Adrenal gland (tissue), 12 donors: ENCODE data around the gene CSAD. TPM values are rescaled to one million over a fixed set of nuclear protein-coding genes. Genes with fewer than 3 reads are reported as not detected.

Source experiments
- DNase-seq, 7 donors: peaks; one replicate each; pipeline ENCODE4 v3.0.0-alpha.2; 2019 to 2020
- H3K27ac ChIP-seq, 5 donors: fragments of 200-600 bp; sonication (generic) in 4 of 5; 1 replicate in 3 of 5; 2 replicates in 2 of 5; pipeline versions ENCODE4 v1.5.1 to v1.8.0; 2016 to 2020; ENCODE audit warnings: mild to moderate bottlenecking in 1 of 5
- H3K27me3 ChIP-seq: fragments of 200-600 bp; 2 replicates; pipeline ENCODE4 v1.8.0; 2021
- H3K36me3 ChIP-seq, 2 donors: fragments of 200-600 bp; replicated peaks in 1 of 2; 1 replicate in 1 of 2; 2 replicates in 1 of 2; pipeline versions ENCODE4 v1.5.1 to v1.8.0; 2018 to 2022
- H3K4me1 ChIP-seq, 2 donors: fragments of 200-600 bp; replicated peaks in 1 of 2; 1 replicate in 1 of 2; 2 replicates in 1 of 2; pipeline versions ENCODE4 v1.5.1 to v1.8.0; 2018 to 2021
- H3K4me3 ChIP-seq, 4 donors: fragments of 200-600 bp; sonication (generic) in 3 of 4; one replicate each; pipeline ENCODE4 v1.5.1; 2016 to 2018
- H3K9me3 ChIP-seq, 3 donors: fragments of 200-600 bp; sonication (generic) in 1 of 3; replicated peaks in 1 of 3; 1 replicate in 2 of 3; 2 replicates in 1 of 3; pipeline versions ENCODE4 v1.5.1 to v1.8.0; 2016 to 2021
- POLR2A ChIP-seq, 2 donors: fragments of 450-650 bp; IDR thresholded peaks; one replicate each; pipeline ENCODE4 v1.6.1; 2017; ENCODE audit warnings: antibody characterized with exemption in 2 of 2, mild to moderate bottlenecking in 2 of 2, moderate library complexity in 1 of 2
- WGBS, 4 donors: extraction: QIAGEN DNeasy Blood & Tissue Kit in 2 of 4; methylation state at CpG; one replicate each; pipeline versions ENCODE4 v1.1.5 to v1.1.7; 2013 to 2017; 5-methylcytosine and 5-hydroxymethylcytosine counted together
- intact Hi-C, 2 donors: fragments of 100-400 bp; cut with DNase I; formaldehyde crosslinking; loops; one replicate each; pipeline versions ENCODE4 v1.14.1 to v1.15.0; 2022 to 2023
- polyA plus RNA-seq, 3 donors: library from polyadenylated mRNA; stranded (reverse); fragments of 200-250 nt in 2 of 3; fragments of 350-450 nt in 1 of 3; fragmentation: Illumina TruSeq in 1 of 3; extraction: RNeasy Lipid Tissue Mini Kit (QIAGEN cat#74804) in 1 of 3; gene quantifications; one replicate each; pipeline ENCODE4 v1.2.3, GENCODE V29; 2013 to 2014
- total RNA-seq, 9 donors: library from RNA; depleted of rRNA in 4 of 9; stranded (reverse); fragments of >200 nt in 4 of 9; fragments of 120-200 nt in 1 of 9; fragmentation: NEBNext Ultra II Directional in 1 of 9; extraction: Animal tissue kit (Norgen Biotek cat#: 25700) in 1 of 9; gene quantifications; one replicate each; pipeline versions ENCODE4 v1.1.0 to v1.2.4, GENCODE V29; 2013 to 2023
- TF ChIP-seq, protein P1 (sequence below), 6 experiments: fragments of 450-650 bp in 4 of 6; fragments of 200-600 bp in 2 of 6; sonication (generic) in 1 of 6; IDR thresholded peaks; 1 replicate in 5 of 6; 2 replicates in 1 of 6; pipeline versions ENCODE4 v1.5.1 to v1.8.0; 2016 to 2021; ENCODE audit warnings: antibody characterized with exemption in 6 of 6, mild to moderate bottlenecking in 2 of 6, moderate library complexity in 1 of 6
- donor health status: healthy with polysubstance abuse.
- donor health status: Bipolar disorder and iron deficiency.
- donor health status: DM: yes; HTN: yes; CAD: no.
- donor health status: DM: no; HTN: no; CAD: no.
- donor health status: DM: no; HTN: no; CAD: no.
- donor health status: DM: yes; HTN: yes; CAD: no.

Gene CSAD
- total and polyA plus RNA-seq, 12 donors: 2.3 to 140 (median 20.6) TPM

DNA sequence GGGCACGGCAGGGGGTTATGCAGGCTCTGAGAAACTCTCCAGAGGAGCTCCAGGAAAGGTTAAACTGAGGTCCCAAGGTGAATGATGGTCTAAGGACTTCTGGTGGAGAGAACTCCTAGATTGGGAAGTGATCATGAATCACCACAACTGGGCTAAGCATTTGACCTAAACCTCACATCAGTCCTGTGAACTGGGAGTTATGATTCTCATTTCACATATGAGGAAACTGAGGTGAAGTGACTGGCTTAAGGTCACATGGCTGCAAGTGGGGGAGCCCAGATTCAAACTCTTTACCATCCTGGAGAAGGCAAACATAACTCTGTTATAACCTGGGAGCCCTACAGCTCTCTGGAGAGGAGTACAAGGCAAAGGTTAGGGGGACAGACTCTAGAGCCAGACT lies 47.1 kb upstream of the CSAD start:
- 86 to 100% (median 87%) methylated on average over 1 of the region's 1 CpG for WGBS, 4 donors

DNA sequence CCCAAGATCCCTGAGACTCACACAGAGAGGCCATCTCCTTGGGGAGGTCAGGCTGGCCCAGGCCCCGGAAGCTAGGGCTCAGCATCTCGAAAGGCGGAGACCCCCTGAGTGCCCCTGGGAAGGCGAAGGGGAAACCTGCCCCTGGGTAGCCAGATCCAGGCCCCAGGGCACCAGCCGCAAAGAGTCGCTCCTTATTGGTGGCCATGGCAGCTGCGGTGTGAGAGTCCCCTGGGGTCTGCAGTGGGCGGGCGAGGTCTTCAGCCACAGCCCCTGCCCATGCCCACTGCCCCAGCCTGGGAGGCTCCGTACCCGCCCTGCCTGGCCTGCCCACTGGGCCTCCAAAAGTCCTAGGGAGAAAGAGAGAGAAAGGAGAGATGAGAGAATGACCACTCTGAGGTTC lies 46.6 kb upstream of the CSAD start:
- WGBS, 4 donors: 95 to 98% (median 97%) methylated on average over 4 to 11 of the region's 11 CpGs
- Histone ChIP-seq H3K9me3 (no peaks in the 10 kb centered on the region), H3K27ac (no peak overlapping the region), H3K27me3 (no peaks in the 10 kb centered on the region), H3K36me3 (no peaks in the 10 kb centered on the region), H3K4me1 (peaks cover 8 to 36% of the 10 kb centered on the region in 2 donors), H3K4me3 (no peak overlapping the region)
- TF ChIP-seq, protein P1, sequence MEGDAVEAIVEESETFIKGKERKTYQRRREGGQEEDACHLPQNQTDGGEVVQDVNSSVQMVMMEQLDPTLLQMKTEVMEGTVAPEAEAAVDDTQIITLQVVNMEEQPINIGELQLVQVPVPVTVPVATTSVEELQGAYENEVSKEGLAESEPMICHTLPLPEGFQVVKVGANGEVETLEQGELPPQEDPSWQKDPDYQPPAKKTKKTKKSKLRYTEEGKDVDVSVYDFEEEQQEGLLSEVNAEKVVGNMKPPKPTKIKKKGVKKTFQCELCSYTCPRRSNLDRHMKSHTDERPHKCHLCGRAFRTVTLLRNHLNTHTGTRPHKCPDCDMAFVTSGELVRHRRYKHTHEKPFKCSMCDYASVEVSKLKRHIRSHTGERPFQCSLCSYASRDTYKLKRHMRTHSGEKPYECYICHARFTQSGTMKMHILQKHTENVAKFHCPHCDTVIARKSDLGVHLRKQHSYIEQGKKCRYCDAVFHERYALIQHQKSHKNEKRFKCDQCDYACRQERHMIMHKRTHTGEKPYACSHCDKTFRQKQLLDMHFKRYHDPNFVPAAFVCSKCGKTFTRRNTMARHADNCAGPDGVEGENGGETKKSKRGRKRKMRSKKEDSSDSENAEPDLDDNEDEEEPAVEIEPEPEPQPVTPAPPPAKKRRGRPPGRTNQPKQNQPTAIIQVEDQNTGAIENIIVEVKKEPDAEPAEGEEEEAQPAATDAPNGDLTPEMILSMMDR (IDR thresholded peaks at IDR 0.05): no peak
- no peak for TF ChIP-seq POLR2A (IDR thresholded peaks at IDR 0.05)
- intact Hi-C loops: no loop called here
- DNase-seq: no peak

More for the DNA sequence above, 47.1 kb upstream of the CSAD start:
- intact Hi-C loops: no loop called here
- no peak overlapping the region for H3K27ac ChIP-seq
- H3K36me3 ChIP-seq: no peaks in the 10 kb centered on the region
- no peaks in the 10 kb centered on the region for H3K9me3 ChIP-seq
- no peaks in the 10 kb centered on the region for H3K27me3 ChIP-seq
- no peak for TF ChIP-seq POLR2A (IDR thresholded peaks at IDR 0.05)
- TF ChIP-seq, protein P1 (IDR thresholded peaks at IDR 0.05): no peak
- H3K4me3 ChIP-seq: no peak overlapping the region
- no peak for DNase-seq
- peaks cover 10 to 36% of the 10 kb centered on the region in 2 donors for H3K4me1 ChIP-seq

DNA sequence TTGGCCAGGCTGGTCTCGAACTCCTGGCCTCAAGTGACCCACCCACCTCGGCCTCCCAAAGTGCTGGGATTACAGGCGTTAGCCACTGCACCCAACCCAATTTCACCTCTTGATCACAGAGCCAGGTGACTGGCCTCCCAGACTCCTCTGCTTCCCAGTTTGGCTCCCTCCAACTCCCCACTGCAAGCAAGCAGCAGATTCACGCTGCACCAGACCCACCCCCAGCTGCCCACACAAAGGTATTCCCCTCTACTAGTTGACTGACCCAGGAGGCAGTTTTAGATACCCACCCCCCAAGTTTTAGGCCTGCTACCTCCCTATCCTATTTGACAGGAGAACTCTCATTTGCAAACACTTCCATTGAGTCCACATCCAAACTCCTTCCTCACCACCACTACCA lies 46.1 kb upstream of the CSAD start:
- intact Hi-C loops: no loop called here
- no peak for DNase-seq
- no peak for TF ChIP-seq POLR2A (IDR thresholded peaks at IDR 0.05)
- TF ChIP-seq, protein P1 (IDR thresholded peaks at IDR 0.05): no peak
- peaks cover 12 to 41% of the 10 kb centered on the region in 2 donors for H3K4me1 ChIP-seq
- H3K9me3 ChIP-seq: no peaks in the 10 kb centered on the region
- no peaks in the 10 kb centered on the region for H3K36me3 ChIP-seq
- no peaks in the 10 kb centered on the region for H3K27me3 ChIP-seq
- WGBS, 4 donors: 93 to 100% (median 95%) methylated on average over 2 to 4 of the region's 4 CpGs
- H3K27ac ChIP-seq: no peak overlapping the region
- H3K4me3 ChIP-seq: no peak overlapping the region

DNA sequence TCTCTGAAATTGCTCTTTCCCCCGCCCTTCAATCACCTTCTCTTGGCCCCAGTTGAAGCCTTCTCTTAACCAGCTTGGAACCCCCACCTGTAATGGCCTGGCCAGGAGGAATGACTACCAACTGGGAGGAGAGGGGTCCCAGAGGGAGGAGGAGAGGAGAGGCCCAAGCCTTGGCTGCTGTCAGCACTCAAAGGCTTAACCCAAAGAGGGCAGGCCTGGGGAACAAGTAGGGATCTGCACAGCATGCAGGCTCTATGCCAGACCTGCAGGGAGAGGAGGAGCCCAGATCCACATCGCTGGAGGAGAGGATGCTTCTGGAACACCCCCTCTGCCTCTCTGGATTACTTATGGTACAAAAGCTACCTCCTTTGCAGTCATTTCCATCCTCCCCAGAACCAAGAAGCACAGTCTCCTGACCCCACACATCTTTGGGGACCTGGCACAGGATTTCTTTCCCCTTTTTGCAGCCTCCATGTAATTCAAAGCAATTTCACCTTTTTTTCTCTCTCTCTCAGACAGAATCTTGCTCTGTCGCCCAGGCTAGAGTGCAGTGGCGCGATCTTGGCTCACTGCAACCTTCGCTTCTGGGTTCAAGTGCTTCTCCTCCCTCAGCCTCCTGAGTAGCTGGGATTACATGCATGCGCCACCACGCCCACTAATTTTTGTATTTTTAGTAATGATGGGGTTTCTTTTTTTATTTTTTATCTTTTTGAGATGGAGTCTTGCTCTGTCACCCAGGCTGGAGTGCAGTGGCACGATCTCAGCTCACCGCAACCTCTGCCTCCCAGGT lies 45.1 kb upstream of the CSAD start:
- DNase-seq: no peak
- no peaks in the 10 kb centered on the region for H3K9me3 ChIP-seq
- TF ChIP-seq, protein P1 (IDR thresholded peaks at IDR 0.05): no peak
- TF ChIP-seq POLR2A (IDR thresholded peaks at IDR 0.05): no peak
- no peaks in the 10 kb centered on the region for H3K27me3 ChIP-seq
- H3K36me3 ChIP-seq: no peaks in the 10 kb centered on the region
- intact Hi-C loops: no loop called here
- WGBS, 4 donors: 90 to 96% (median 93%) methylated on average over 9 to 10 of the region's 10 CpGs
- H3K27ac ChIP-seq: no peak overlapping the region
- no peak overlapping the region for H3K4me3 ChIP-seq
- peaks cover 10 to 32% of the 10 kb centered on the region in 2 donors for H3K4me1 ChIP-seq
